Left kidney (tissue), 8 donors: ENCODE measurements around the gene HS3ST4. TPM values are rescaled to one million over a fixed set of nuclear protein-coding genes. Genes with fewer than 3 reads are reported as not detected.

Experiments used
- DNase-seq: peaks from one replicate; pipeline ENCODE4 v3.0.0-alpha.2; 2013
- long read RNA-seq, 8 donors: transcript quantifications; one replicate each; lab custom pipeline, GENCODE V29; 2026
- polyA plus RNA-seq: library from polyadenylated mRNA; unstranded; fragments of 120-200 nt; gene quantifications from one replicate; pipeline ENCODE4 v1.2.1, GENCODE V29; 2013; ENCODE audit not compliant: insufficient read length

The HS3ST4 gene
- 0.88 TPM for polyA plus RNA-seq
- long read RNA-seq, donor 1, result 0 reads
- long read RNA-seq, donor 2, result 0 reads
- long read RNA-seq, donor 3, result 0 reads
- long read RNA-seq, donor 4, result 0 reads
- long read RNA-seq, donor 5, result 0 reads
- long read RNA-seq, donor 6, result 0 reads
- long read RNA-seq, donor 7, result 0 reads
- long read RNA-seq, donor 8, result 0 reads

DNA sequence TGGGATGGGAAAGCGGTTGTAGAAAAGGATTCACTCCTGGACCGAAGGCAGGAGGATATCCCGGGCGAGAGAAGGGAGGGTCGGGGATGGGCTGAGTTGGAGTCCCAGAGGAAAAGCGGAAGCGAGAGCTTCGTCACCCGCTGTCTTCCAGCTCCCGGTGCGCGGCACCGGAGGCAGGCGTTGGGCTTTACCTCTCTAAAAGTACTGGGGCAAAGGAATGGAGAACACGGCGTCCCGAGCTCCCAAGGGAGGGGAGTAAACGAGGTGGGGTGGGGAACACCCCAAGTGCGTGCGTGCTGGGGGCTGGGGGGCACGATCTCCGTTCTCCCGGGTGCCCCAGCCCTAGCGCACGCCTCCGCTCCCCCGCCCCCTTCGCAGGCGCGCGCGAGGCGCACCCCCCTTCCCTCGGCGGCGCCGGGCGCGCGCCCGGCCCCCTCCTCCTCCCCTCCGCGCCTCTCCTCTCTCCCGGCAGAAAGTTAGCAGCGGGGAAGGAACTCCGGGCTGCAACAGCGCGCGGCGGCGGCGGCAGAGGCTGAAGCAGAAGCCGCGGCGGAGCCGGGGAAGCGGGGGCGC, at the start of gene HS3ST4:
TSS of gene HS3ST4 (plus strand) at position 441 of the 573 bp plus-strand sequence.
- DNase-seq, result no peak

DNA sequence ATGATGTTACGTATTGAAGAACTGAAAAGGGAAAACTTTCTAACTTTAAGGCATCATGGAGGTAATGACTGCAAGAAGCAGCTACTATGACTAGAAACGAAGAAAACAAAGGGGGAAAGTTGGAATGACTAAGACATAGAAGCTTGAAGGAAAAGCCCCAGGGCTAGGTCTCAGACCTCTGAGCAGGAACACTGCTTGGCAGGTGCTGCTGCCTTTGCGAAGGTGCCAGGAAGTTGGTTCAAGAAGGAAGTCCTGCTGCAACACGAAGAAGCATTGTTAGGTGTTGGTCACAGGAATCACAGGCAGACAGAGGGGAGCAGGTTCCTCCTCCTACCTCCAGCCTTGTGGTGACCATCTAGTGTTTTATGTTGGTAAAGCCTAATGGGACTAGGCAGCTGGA, 48.1 kb upstream of the HS3ST4 start:
- DNase-seq, result no peak

DNA sequence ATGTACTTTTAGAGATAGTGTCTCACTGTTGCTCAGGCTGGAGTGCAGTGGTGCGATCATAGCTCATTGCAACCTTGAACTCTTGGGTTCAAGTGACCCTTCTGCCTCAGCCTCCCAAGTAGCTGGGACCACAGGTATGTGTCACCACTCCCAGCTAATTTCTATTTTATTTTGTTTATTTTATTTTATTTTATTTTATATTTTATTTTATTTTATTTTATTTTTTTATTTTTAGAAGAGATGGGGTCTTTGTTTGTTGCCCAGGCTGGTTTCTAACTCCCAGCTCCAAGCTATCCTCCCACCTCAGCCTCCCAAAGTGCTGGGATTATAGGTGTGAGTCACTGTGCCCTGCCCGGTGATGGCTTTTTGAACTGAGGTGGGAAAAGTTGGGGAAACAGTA, 35.1 kb upstream of the HS3ST4 start:
- no peak for DNase-seq

DNA sequence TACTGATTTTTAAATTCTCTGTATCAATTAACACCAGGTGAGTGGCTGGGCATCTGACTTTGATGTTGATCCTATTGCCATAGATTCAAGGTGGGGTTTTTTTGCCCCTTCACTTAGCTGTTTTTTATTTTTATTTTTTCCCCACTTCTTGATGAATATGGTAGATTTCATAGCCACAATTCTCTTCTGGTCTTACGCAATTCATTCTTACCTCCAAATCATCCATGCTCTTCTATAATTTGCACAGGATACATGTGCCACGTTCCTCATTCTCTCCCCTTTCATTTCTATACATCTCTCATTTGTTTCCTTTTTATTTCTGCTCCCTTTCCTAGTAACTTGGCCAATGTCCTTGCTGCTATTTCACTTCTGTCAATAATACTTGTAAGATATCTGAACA, 14.9 kb upstream of the HS3ST4 start:
- no peak for DNase-seq

DNA sequence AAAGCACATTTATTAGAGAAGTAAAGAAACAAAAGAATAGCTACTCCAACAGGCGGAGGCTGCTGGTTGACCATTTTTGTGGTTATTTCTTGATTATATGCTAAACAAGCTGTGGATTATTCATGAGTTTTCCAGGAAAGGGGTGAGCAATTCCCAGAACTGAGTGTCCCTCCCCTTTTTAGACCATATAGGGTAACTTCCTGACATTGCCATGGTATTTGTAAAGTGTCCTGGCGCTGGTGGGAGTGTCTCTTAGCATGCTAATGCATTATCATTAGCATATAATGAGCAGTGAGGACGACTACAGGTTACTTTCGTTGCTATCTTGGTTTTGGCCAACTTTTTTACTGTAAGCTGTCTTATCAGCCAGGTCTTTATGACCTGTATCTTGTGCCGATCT, 12.2 kb upstream of the HS3ST4 start:
- no peak for DNase-seq

DNA sequence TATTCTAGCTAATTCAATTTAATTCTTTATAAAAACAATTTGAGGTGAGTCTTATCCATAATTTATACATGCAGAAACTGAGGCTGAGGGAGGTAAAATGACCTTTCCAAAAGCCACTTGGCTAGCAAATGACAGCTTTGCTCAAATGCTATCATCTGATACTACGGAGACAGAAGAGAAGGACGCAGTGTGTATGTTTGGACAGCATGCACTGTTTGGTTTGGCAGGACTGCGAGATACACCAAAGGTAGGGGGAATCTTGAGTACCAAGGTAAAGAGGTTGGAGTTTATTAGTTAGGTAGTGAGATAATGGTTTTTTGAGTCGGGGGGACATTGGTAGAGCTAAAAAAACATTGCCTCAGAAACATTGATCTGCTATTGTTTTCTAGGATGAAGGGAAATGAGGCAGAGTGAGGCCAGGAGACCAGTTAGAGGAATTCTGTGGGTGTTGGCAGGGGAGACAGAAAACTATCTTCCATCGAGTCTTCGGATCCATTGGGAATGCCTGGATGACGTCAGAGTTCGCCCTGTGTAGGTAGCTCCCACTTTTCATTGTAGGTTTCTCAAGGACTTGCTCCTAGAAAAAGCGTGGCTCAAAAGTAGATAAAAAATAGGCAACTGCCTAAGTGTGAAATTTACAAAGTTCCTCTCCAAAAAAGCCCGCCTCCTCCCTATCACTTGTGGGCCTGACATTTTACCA, 2.5 kb upstream of the HS3ST4 start:
- no peak for DNase-seq

DNA sequence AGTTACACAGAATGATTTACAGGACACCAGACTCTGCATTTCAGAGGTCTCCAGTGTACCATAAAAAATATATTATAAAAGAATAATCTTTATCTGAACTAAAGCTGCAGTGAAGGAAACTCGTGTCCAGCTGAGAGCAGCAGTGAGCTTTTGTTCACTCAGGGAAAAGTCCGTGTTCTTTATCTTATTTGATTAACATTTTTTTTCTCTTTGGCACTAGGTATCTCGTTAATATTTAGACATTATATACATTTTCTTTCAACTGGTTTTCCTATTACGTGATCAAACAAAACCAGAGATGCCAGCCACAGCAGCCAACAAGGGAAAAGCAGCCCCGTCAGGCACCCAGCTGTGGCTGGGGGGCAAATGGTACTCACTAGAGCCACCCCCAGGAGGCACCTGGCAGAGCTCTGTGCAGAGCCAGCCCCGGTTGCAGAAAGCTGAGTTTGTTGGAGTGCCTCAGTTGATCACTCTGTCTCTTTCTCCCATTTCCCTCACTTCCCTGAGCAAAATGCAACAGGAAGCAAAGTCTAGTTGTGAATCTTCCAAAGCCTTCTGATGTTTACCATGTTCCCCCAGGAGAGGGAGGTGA, 1.1 kb upstream of the HS3ST4 start:
- DNase-seq, result no peak

DNA sequence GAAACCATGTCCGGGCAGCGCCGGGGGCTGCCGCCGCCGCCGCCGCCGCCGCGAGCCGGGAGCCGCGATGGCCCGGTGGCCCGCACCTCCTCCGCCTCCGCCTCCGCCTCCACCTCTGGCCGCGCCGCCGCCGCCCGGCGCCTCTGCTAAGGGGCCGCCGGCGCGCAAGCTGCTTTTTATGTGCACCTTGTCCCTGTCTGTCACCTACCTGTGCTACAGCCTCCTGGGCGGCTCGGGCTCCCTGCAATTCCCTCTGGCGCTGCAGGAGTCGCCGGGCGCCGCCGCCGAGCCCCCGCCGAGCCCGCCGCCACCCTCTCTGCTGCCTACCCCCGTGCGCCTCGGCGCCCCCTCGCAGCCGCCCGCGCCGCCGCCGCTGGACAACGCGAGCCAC, 587 bp downstream of the HS3ST4 start:
- no peak for DNase-seq

DNA sequence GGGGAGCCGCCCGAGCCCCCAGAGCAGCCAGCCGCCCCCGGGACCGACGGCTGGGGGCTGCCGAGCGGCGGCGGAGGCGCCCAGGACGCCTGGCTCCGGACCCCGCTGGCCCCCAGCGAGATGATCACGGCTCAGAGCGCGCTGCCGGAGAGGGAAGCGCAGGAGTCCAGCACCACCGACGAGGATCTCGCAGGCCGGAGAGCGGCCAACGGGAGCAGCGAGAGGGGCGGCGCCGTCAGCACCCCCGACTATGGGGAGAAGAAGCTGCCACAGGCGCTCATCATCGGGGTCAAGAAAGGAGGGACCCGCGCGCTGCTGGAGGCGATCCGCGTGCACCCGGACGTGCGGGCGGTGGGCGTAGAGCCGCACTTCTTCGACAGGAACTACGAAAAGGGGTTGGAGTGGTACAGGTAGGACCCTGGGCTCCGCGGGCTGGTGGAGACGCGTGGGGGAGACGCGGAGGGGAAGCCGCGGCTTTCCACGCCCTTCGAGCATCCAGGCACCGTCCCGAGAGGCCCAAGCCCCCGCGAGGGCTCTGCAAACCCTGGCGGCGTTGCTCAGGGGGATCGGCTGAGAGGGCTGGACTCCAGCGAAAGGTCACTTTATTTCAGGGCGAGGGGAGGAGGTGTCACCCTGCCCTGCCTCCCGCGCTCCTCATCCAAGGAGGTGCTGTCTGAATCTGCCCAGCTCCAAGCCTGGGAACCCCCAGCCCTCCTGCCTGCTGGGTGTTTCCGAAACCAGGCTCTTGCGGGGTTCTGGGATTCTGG, 1.2 kb downstream of the HS3ST4 start:
- no peak for DNase-seq

DNA sequence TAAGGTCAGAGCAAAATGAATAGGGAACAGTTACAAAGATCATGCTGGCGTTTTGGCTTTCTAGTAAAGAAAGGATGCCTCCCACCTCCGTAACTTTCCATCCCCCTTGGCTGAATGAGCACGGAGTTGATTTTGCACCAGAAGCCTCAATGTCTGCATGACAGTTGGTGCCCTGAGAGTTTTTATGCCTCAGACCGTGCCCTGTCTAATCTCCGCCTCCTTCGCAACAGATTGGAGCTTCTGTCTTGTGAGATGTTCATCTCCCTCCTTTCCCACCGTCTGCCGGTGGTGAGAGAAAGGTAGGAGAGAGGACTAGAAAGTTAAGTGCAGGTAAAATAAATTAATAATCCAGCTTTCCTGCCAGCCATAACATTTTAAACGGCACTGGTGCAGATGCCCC, 1.9 kb downstream of the HS3ST4 start:
- DNase-seq, result no peak

DNA sequence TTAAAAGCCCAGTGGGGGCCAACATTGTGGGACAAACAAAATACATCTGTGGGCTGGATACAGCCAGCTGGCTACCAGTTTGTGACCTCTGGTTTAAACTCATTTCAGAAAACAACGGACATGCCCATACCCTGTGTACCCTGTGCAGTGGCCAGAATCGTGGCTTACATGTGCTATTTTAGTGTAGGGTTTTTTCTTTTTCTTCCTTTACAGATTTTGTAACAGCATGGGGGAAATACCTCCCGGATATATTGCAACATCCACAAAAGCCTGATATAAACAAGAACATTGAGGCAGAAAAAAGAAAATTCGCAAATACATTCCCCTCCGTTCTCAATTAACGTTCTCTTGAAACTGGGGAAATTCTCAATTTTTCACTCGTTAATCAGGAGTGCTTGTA, 7.3 kb downstream of the HS3ST4 start:
- DNase-seq, result no peak

DNA sequence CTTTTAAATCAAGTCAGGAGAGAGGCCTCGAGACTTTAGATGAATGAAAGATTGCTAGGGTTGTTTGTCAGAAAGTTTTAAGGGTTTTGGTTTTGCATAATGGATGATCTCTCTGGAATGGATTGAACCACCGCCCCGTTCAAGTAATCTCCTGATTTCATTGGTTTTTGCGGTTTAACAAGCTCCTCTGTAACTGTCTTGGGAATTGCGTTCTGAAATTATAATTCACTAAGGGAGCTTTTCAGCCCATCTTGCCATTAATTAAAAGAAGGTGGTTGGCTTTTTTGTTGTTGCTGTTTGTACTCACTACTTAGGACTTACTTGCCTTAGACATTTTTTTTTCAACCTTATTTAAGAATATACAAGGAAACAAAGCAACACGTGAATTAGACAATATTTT, 8.8 kb downstream of the HS3ST4 start:
- DNase-seq, result no peak

DNA sequence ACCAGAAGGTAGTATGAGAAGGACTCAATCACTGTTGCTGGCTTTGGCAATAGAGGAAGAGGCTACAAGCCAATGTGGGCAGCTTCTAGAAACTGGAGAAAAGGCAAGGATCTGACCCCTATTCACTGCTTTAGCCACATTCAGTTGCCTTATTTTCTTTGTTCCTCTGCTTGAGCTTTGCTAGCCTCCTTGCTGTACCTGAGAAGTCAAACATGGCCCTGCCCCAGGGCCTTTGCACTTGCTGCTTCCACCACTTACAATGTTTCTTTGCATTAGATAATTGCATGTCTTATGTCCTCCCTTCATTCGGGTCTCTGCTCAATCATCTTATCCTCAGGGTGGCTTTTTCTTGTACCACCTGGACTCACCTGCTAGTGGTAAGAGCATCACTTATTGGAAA, 15.8 kb downstream of the HS3ST4 start:
- no peak for DNase-seq

DNA sequence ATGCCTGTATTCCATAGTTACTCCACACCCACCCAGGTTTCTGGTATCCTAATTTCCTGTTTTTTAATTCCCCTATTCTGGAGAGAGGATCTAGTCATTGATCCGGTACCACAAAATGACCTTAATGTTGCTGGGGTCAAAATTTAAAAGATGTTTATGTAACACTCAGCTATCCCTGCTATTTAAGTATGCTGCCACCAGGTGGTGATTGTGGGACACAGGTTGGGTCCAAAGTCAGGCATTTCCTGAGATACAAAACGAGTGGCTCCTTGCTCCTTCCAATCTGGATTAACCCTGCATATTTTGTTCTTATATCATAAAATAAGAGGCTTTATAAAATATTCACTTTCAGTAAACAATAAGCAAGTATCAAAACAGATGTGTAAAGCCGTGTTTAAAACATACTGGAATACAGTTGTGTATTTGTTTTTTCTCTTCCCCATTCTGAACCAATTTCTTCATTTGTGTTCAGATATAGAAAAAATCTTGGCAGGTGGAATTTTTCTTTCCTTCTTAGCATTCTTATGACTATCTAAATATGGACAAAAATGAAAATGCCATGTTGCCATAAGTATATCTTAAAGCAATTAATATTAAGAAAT, 16.3 kb downstream of the HS3ST4 start:
- no peak for DNase-seq

DNA sequence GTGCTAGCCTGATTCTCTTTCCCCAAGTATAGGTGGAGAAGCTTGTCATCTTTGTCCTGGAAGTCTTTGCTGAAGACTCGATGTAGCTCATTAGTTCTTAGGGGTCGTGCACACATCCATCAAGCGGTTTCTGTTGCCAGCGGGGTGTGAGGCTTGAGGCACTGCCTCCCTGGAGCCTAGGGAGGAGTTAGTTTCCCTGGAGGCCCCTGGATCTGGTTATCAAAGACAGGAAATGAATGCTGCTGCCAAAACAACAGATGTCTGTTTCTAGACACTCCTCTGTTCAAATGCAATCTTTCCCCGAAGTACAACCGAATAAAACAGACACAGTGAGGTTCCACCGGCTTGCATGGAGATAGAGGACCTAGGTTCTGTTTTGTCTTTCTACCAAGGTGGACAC, 17.5 kb downstream of the HS3ST4 start:
- no peak for DNase-seq

DNA sequence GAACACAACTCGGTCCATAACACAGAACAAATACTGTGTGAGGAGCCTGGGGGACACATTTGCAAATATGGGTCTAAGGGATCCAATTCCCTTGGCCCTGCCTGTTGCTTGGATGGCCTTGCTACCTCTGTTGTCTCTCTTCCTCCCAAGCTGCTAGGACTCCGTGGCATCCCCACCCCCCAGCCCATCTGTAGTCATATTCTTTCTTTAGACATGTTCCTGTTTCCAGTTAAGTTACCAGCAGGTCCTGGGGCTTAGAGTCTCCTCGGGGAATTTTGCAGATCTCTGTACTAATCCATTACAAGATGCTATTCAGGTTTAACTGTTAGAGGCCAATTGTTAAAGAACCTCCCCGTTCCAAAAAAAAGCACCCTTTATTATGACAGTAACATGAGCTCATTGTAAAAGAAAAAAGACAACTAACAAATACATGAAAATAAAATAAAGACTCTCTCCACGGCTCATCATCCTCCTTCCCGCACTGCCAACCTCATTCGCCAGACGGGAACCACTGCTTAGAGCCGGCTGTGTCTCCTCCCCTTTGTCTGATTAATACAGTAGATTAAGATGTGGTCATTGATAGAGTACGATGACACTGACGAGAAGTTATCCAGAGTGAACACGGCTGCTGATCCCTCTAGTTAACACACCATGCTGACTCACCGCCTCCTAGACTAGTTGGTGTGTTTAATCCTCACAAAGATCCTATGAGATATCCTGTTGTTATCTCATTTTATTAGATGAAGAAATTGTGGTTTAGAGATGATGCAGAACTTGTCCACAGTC, 22.2 kb downstream of the HS3ST4 start:
- DNase-seq, result no peak

DNA sequence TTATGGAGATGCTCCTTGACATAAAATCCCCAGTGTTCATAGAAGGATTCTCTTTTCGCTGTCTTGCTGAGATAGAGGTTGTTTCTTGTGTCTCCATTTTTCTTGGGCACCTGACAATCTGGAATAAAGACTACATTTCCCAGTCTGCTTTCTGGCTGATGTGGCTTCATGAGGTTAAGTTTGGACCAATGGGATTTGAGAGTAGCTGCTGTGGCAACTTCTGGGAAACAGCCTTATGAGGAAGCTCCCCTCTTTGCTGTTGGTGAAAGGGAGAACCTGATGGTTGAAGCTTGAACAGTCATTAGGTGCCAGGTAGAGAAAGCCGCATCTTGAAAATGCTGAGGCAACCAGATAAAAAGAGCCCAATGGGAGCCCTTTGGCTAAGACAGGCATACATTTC, 24.4 kb downstream of the HS3ST4 start:
- DNase-seq, result no peak

DNA sequence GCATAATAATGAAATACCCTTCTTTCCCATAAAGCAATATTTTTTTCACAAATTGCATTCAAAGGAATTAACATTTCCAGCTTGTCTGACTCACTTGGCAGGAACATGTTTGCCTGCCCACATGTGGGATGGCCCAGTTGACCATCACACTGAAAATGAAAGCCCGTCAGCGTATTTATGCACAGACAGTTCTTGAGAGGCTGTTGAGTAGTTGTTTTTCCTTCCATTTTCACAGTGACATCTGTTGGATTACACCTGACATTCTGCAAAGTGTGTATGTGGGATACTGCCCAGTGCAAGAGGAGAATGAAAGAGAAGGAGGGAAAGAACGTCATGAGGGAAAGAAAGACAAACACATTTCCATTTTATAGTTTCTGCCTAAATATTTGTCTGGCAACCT, 29.7 kb downstream of the HS3ST4 start:
- DNase-seq, result no peak

DNA sequence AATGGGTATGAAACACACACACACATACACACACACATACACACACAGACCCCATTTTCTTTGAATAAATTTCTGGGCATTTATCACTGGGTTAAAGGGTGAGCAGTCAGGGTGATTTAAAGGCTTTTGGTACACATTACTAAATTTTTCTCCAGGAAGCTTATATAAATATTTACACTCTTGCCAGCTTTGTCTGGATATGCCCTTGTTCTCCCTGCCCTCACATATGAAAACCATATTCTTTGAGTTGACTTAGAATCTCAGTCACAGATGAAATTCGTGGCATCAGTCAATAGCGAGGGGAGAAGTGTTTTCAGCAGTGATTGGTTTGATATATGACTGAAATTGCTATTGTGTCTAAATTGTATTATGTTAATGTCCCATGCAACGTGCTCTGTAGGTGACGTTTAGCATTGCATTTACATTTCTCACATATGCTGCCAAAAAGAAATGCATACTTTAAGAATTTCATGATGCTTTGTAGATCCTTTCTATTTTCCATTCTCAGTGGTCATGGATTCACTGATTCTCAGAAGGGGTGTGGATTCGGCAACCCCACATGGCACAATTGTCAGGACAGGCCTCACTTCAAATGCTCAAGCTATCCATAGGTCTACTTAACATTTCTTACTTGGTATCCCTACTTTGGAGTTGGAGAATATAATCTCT, 34.8 kb downstream of the HS3ST4 start:
- no peak for DNase-seq

DNA sequence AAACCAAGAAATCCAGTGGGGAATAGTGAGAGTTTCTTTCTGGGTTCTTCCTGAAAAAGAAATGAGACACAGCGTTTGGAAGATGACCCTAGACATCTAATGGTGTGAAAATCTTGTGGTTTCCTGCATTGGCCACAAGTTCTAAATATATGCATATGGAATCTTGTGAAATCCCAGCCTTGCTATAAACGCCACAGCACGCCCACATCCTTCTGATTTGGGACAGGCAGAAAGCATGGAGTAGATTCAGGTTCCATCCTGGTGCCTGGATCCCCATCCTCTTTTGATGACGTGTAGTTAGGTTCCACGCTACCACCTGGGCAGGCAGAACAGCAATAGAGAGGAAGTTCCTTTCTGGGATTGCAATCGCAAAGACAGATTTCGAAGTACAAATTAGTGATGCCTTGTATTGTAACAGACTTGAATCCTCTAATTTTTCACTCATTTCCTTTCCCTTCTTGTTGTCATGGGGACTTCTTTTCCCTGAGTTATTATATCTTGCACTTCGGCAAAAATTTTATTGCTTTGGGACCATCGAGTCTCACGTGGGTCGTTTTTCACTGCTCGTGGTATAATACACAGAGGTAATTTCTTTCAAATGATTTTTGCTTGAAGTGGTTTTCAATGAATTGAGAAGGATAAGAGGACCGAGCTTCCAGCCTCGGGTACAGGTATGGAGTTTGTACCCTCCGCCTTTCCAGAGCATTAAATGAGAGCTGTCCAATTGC, 37.6 kb downstream of the HS3ST4 start:
- DNase-seq, result no peak
